Testis (tissue), 2 donors: Measurements from ENCODE around the gene TELO2.

Source experiments
- POLR2A ChIP-seq: fragments of 450-650 bp; IDR thresholded peaks from one replicate; pipeline ENCODE4 v1.6.1; 2017; ENCODE audit warnings: antibody characterized with exemption, mild to moderate bottlenecking, moderate library complexity
- TF ChIP-seq, protein P1 (sequence below), 3 experiments: fragments of 450-650 bp in 2 of 3; fragments of 200-600 bp in 1 of 3; sonication (generic) in 1 of 3; IDR thresholded peaks; one replicate each; pipeline ENCODE4 v1.5.1; 2016 to 2019; ENCODE audit warnings: antibody characterized with exemption in 3 of 3, mild to moderate bottlenecking in 2 of 3, moderate library complexity in 1 of 3

DNA sequence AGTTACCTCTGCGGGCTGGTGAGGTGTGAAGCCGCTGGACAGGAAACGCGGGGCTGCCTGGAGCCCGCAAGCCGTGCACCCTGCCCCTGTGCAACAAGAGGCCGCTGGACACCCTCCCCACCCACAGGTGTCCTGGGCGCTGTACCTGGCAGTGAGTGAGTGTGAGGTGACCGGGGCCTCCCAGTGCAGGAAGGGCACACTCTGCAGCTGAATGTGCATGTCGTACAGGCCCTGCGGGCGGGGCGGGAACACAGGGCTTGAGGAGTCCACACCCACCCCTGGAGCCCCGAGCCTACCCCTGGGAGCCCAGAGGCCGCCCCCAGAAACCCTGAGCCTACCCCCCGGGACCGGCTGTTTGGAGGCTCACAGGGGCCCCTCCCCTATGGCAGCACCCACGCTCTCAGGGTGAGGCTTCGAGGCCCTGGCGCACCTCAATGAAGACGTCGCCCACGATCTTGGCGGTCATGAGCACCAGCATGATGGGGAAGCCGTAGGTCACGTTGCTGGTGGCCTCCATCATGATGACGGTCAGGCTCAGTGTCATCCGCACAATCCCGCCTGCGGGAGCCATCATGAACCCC is 44.5 kb upstream of the TELO2 start:
- TF ChIP-seq, protein P1, sequence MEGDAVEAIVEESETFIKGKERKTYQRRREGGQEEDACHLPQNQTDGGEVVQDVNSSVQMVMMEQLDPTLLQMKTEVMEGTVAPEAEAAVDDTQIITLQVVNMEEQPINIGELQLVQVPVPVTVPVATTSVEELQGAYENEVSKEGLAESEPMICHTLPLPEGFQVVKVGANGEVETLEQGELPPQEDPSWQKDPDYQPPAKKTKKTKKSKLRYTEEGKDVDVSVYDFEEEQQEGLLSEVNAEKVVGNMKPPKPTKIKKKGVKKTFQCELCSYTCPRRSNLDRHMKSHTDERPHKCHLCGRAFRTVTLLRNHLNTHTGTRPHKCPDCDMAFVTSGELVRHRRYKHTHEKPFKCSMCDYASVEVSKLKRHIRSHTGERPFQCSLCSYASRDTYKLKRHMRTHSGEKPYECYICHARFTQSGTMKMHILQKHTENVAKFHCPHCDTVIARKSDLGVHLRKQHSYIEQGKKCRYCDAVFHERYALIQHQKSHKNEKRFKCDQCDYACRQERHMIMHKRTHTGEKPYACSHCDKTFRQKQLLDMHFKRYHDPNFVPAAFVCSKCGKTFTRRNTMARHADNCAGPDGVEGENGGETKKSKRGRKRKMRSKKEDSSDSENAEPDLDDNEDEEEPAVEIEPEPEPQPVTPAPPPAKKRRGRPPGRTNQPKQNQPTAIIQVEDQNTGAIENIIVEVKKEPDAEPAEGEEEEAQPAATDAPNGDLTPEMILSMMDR (IDR thresholded peaks at IDR 0.05), result no peak
- TF ChIP-seq POLR2A, result no peak
